ENCODE results near the gene RAB30.

RAB30 gene, protein sequence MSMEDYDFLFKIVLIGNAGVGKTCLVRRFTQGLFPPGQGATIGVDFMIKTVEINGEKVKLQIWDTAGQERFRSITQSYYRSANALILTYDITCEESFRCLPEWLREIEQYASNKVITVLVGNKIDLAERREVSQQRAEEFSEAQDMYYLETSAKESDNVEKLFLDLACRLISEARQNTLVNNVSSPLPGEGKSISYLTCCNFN

DNA sequence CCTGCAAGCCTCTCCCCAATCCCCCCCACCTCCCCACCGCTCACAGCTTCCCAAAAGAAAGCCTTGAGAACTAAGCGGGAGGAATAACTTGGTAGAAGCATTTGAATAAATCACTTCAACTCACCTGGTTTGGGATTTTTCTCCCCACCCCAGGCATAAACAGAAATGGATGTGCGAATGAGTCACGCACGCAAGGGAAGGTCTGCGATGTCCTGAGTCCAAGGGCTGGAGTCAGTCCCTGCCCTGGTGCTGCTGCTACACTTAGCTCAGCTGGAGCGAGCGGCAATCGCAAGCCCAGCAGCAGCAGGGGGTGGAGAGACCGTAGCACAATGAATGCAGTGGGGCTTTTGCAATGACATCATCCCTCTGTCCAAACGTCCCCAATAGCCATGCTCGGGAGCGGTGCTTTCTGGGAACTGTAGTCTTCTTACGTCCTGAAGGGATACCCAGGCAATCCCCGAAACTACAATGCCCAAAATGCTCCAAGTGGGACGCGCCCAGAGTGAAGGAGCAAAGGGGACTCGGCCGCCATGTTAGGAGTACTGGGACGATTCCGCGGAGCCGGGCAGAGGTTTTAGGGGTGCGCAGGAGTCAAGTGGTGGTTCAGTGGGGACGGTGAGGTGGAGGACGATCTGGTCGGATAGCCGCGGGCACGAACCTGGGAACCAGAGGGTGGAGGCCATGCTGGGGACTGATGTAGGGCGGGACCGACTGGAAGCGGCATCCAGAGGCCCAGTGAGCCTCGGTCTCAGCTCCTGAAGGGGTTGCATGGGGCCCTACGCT is at the start of gene RAB30:
TSS of gene RAB30 (minus strand) at position 331 of the 783 bp plus-strand sequence. CDS start 74,581 bp downstream, outside the sequence.
- Histone ChIP-seq H3K9me3 (ENCODE audit: low read length) (no peaks in the 10 kb centered on the region), H3K27ac (ENCODE audit: low read depth, low read length) (peak within 1 kb of the TSS; percentile 96), H3K9ac (ENCODE audit: low read length) (peak within 1 kb of the TSS; percentile 99), H3K4me3 (ENCODE audit: low read depth in 1 of 2, low read length in 2 of 2) (peak within 1 kb of the TSS; percentile 86 to 97), H3K4me1 (ENCODE audit: insufficient read depth, low read length) (peaks cover 32% of the 10 kb centered on the region), H3K27me3 (ENCODE audit: control insufficient read depth in 1 of 2, insufficient read depth in 2 of 2, low read length in 2 of 2) (no peaks in the 10 kb centered on the region), H3K36me3 (ENCODE audit: insufficient read depth, low read length) (peaks cover 6% of the 10 kb centered on the region)

DNA sequence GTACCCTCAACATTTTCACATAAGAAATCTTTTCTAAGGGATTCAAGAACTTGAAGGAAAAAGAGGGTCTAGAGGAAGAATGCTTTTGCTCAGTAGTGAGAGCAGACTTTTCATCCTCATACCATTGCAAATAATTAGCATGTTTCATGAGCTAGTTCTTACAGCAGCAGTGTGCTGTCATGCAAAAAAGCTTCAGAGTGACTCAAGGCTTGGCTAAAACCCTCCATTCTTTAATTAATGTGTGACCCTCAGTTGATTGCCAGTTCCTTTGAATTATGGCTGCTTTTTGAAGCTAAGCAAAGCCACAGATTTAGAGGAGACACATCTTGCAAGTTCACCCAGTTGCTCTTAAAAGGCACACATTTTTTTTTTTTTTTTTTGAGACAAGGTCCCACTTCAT is 48.6 kb upstream of the RAB30 start:
- Histone ChIP-seq H3K27me3 (ENCODE audit: control insufficient read depth in 1 of 2, insufficient read depth in 2 of 2, low read length in 2 of 2) (no peaks in the 10 kb centered on the region), H3K36me3 (ENCODE audit: insufficient read depth, low read length) (no peaks in the 10 kb centered on the region), H3K27ac (ENCODE audit: low read depth, low read length) (no peak overlapping the region), H3K4me3 (ENCODE audit: low read depth in 1 of 2, low read length in 2 of 2) (no peak overlapping the region), H3K4me1 (ENCODE audit: insufficient read depth, low read length) (peaks cover 27% of the 10 kb centered on the region), H3K9me3 (ENCODE audit: low read length) (no peaks in the 10 kb centered on the region), H3K9ac (ENCODE audit: low read length) (no peak overlapping the region)

DNA sequence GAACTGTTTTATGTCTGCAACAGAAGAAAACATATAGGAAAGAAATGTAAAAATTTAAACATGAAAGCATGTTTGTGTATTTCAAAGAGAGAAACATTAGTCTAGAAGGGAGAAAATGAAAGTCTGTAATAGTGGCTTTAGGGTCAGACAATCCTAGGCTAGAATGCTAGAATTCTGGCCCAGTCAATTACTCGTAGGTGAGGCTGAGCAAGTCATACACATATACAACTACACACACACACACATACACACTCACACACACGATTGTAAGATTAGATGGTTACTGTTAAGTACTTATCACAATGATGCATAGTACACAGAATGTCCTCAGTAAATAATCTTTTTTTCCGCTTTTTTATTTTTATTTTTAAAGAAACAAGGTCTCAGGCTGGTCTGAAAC is 47.5 kb upstream of the RAB30 start:
- H3K9me3 ChIP-seq (ENCODE audit: low read length): no peaks in the 10 kb centered on the region
- H3K27ac ChIP-seq (ENCODE audit: low read depth, low read length): no peak overlapping the region
- H3K9ac ChIP-seq (ENCODE audit: low read length): no peak overlapping the region
- H3K4me3 ChIP-seq (ENCODE audit: low read depth in 1 of 2, low read length in 2 of 2): no peak overlapping the region
- no peaks in the 10 kb centered on the region for H3K27me3 ChIP-seq (ENCODE audit: control insufficient read depth in 1 of 2, insufficient read depth in 2 of 2, low read length in 2 of 2)
- no peaks in the 10 kb centered on the region for H3K36me3 ChIP-seq (ENCODE audit: insufficient read depth, low read length)
- H3K4me1 ChIP-seq (ENCODE audit: insufficient read depth, low read length): peaks cover 28% of the 10 kb centered on the region

DNA sequence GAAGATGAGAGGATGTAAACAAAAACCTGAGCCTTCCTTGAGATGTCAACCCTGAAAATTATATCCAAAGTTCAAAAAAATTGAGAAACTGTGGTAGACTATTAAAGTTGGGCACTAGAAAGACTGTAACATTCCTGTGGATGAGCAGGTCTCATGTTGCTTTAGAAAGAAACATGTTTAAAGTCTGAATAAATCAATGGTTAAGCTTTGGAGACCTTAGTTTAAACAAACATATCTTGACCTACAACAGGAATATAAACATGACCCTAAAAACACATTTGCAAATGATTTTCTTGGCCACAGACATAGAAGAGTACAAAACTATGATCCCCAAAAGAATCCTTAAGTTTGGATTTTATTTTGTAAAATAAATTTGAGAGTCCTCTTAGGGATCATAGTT is 47.1 kb upstream of the RAB30 start:
- H3K4me1 ChIP-seq (ENCODE audit: insufficient read depth, low read length): peaks cover 28% of the 10 kb centered on the region
- H3K9me3 ChIP-seq (ENCODE audit: low read length): no peaks in the 10 kb centered on the region
- H3K36me3 ChIP-seq (ENCODE audit: insufficient read depth, low read length): no peaks in the 10 kb centered on the region
- no peak overlapping the region for H3K9ac ChIP-seq (ENCODE audit: low read length)
- no peak overlapping the region for H3K4me3 ChIP-seq (ENCODE audit: low read depth in 1 of 2, low read length in 2 of 2)
- no peak overlapping the region for H3K27ac ChIP-seq (ENCODE audit: low read depth, low read length)
- no peaks in the 10 kb centered on the region for H3K27me3 ChIP-seq (ENCODE audit: control insufficient read depth in 1 of 2, insufficient read depth in 2 of 2, low read length in 2 of 2)

DNA sequence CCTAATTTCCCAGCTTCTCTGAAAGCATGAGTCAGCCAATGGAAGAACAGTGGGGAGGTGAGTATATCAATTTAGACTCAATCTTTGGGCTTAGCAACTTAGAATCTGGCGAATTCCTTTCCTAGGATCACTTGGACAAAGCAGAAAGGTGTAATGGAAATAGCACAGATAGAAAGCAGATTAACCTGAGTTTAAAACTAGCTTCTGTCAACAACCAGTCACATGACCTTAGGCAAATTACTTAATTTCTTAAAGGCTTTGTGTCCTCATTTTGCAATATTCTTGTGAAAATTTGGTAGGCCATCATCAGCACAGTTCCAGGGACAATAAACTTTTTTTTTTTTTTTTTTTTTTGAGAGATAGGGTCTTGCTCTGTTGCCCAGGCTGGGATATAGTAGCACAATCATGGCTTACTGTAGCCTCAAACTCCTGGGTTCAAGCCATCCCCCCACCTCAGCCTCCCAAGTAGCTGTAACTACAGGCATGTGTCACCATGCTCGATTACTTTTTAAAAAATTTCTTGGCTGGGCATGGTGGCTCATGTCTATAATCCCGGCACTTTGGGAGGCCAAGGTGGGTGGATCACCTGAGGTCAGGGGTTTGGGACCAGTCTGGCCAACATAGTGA is 44.4 kb upstream of the RAB30 start:
- Histone ChIP-seq H3K9ac (ENCODE audit: low read length) (no peak overlapping the region), H3K9me3 (ENCODE audit: low read length) (no peaks in the 10 kb centered on the region), H3K27ac (ENCODE audit: low read depth, low read length) (no peak overlapping the region), H3K4me3 (ENCODE audit: low read depth in 1 of 2, low read length in 2 of 2) (peak overlapping the region in 1 of 2 donors; percentile 17), H3K36me3 (ENCODE audit: insufficient read depth, low read length) (no peaks in the 10 kb centered on the region), H3K4me1 (ENCODE audit: insufficient read depth, low read length) (peaks cover 28% of the 10 kb centered on the region), H3K27me3 (ENCODE audit: control insufficient read depth in 1 of 2, insufficient read depth in 2 of 2, low read length in 2 of 2) (no peaks in the 10 kb centered on the region)

DNA sequence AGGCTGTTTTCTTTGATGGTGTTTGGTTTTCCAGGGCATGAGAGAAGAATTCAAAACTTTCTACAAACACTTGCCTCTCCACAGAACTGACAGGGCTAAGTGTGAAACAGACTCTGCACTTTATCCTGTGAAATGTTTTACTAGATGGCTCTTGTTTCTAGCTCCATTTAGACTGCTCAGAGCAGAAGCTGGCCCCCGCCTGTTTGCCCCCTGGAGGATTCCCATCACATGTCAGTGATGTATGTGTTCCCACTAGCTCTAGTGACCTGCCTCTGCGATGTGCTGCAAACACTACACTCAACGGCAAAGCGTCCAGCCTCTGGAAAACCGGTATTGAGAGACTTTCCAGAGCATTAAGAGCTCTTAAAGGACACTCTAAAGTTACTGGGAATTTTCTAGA is 43.9 kb upstream of the RAB30 start:
- H3K36me3 ChIP-seq (ENCODE audit: insufficient read depth, low read length): no peaks in the 10 kb centered on the region
- peak overlapping the region in 1 of 2 donors; percentile 17 for H3K4me3 ChIP-seq (ENCODE audit: low read depth in 1 of 2, low read length in 2 of 2)
- H3K27me3 ChIP-seq (ENCODE audit: control insufficient read depth in 1 of 2, insufficient read depth in 2 of 2, low read length in 2 of 2): no peaks in the 10 kb centered on the region
- H3K27ac ChIP-seq (ENCODE audit: low read depth, low read length): no peak overlapping the region
- no peaks in the 10 kb centered on the region for H3K9me3 ChIP-seq (ENCODE audit: low read length)
- H3K4me1 ChIP-seq (ENCODE audit: insufficient read depth, low read length): peaks cover 28% of the 10 kb centered on the region
- H3K9ac ChIP-seq (ENCODE audit: low read length): peak overlapping the region; percentile 22

DNA sequence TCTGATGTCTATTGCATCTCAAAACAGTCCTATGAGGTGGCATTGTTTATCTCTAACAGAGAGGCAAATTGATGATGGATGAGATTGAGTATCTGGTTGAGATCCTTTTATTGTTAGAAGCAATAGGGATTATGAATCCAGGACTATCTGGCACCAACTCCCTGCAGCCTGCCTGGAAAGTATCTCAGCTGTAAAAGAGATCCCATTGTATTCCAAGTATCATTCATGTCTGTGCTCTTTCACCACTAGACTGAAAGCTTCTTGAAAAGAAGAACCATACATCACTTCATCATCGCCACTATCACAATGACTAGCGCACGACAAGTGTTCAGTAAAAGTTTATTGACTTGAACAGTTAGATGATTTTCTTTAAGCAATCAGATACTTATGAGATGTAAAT is 43.3 kb upstream of the RAB30 start:
- peak overlapping the region; percentile 22 for H3K9ac ChIP-seq (ENCODE audit: low read length)
- H3K4me3 ChIP-seq (ENCODE audit: low read depth in 1 of 2, low read length in 2 of 2): peak overlapping the region in 1 of 2 donors; percentile 17
- peaks cover 28% of the 10 kb centered on the region for H3K4me1 ChIP-seq (ENCODE audit: insufficient read depth, low read length)
- no peaks in the 10 kb centered on the region for H3K27me3 ChIP-seq (ENCODE audit: control insufficient read depth in 1 of 2, insufficient read depth in 2 of 2, low read length in 2 of 2)
- no peak overlapping the region for H3K27ac ChIP-seq (ENCODE audit: low read depth, low read length)
- no peaks in the 10 kb centered on the region for H3K36me3 ChIP-seq (ENCODE audit: insufficient read depth, low read length)
- H3K9me3 ChIP-seq (ENCODE audit: low read length): no peaks in the 10 kb centered on the region

DNA sequence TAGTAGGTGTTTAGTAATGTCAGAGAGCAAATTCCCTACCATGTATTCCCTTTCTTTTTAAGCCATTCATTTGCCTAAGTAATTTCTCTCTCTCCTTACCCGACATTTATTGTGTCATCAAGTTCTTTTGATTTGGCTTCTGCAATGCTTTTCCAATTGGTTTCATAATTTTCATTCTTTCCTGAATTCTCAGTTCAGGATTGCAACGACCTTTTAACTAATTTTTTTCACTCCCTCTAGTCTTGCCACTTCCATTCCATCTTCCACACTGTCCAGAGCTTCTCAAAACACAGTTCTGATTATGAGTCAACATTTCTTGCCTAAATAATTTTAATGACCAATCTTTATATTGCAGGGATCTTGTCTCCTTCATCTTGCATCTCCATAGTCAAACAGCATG is 41.2 kb upstream of the RAB30 start:
- no peaks in the 10 kb centered on the region for H3K9me3 ChIP-seq (ENCODE audit: low read length)

DNA sequence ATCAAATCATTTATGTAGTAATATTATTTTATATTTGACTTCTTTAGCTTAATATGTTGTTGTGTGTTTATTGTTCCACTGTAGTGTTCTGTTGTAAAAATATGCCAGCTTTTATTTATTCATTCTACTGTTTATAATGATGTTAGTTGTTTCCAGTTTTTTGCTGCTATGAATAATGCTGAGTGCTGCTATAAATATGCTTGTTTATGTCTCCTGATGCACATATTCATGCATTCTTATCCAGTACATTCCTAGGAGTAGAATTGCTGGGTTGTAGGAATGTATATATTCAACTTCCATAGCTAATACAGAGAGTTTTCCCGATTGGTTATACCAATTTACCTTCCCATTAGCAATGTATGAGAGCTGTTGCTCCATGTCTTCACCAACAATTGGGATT is 33.5 kb upstream of the RAB30 start:
- H3K4me1 ChIP-seq (ENCODE audit: insufficient read depth, low read length): no peaks in the 10 kb centered on the region
- H3K27me3 ChIP-seq (ENCODE audit: control insufficient read depth in 1 of 2, insufficient read depth in 2 of 2, low read length in 2 of 2): no peaks in the 10 kb centered on the region
- no peak overlapping the region for H3K27ac ChIP-seq (ENCODE audit: low read depth, low read length)
- no peak overlapping the region for H3K9ac ChIP-seq (ENCODE audit: low read length)
- H3K9me3 ChIP-seq (ENCODE audit: low read length): no peaks in the 10 kb centered on the region
- no peak overlapping the region for H3K4me3 ChIP-seq (ENCODE audit: low read depth in 1 of 2, low read length in 2 of 2)
- no peaks in the 10 kb centered on the region for H3K36me3 ChIP-seq (ENCODE audit: insufficient read depth, low read length)

More for the DNA sequence above, 41.2 kb upstream of the RAB30 start:
- no peaks in the 10 kb centered on the region for H3K27me3 ChIP-seq (ENCODE audit: control insufficient read depth in 1 of 2, insufficient read depth in 2 of 2, low read length in 2 of 2)
- no peak overlapping the region for H3K9ac ChIP-seq (ENCODE audit: low read length)
- H3K4me3 ChIP-seq (ENCODE audit: low read depth in 1 of 2, low read length in 2 of 2): no peak overlapping the region
- peaks cover 16% of the 10 kb centered on the region for H3K4me1 ChIP-seq (ENCODE audit: insufficient read depth, low read length)
- H3K36me3 ChIP-seq (ENCODE audit: insufficient read depth, low read length): no peaks in the 10 kb centered on the region
- no peak overlapping the region for H3K27ac ChIP-seq (ENCODE audit: low read depth, low read length)

DNA sequence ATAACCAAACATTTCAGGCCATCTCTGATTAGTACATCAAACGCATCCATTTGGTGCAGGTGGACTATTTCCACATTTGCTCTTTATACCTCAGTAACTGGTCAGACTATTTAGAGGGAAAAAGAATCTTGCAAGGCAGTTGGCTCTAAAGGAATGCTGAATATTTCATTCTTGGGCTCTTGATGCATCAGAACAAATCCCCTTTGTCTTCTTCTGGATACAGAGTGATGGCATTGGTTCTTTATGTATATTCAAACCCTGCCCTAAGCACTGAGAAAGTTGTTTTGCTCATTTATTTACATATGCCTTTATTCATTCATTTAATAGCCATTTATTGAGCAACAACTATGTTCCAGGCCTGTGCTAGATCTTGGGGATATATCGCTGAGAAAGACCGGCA is 31.1 kb upstream of the RAB30 start:
- Histone ChIP-seq H3K9ac (ENCODE audit: low read length) (no peak overlapping the region), H3K4me3 (ENCODE audit: low read depth in 1 of 2, low read length in 2 of 2) (no peak overlapping the region), H3K36me3 (ENCODE audit: insufficient read depth, low read length) (no peaks in the 10 kb centered on the region), H3K27ac (ENCODE audit: low read depth, low read length) (no peak overlapping the region), H3K27me3 (ENCODE audit: control insufficient read depth in 1 of 2, insufficient read depth in 2 of 2, low read length in 2 of 2) (no peaks in the 10 kb centered on the region), H3K9me3 (ENCODE audit: low read length) (no peaks in the 10 kb centered on the region), H3K4me1 (ENCODE audit: insufficient read depth, low read length) (no peaks in the 10 kb centered on the region)

DNA sequence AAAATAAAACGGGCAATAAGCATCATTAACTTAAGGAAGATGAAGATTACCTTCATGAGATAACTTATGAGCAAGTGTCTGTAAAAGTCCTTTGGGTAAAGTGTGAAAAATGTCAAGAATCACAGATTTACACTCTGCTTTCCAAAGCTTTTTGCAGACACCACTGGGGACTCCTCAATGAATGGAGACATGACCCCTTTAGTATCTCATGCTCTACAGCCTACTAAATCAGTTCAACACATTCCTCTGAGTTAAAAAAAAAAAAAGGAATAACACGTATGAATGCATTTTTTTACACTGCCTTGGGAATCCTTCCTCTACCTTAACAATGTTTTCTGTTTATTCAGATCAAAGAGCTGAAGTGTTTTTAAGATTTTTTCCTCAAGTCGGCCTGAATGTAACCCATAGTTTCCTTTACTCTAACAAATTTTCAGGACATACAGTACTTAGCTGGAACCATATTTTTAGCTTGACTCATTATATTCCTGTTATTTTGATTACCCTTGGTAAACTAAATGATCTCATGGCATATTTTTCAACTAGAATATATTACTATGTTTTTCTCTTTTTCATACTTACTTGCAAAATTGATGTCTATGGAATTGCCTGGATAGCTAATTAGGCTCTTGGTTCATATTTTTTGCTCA is 25.9 kb upstream of the RAB30 start:
- peaks cover 15% of the 10 kb centered on the region for H3K4me1 ChIP-seq (ENCODE audit: insufficient read depth, low read length)
- H3K36me3 ChIP-seq (ENCODE audit: insufficient read depth, low read length): no peaks in the 10 kb centered on the region
- H3K4me3 ChIP-seq (ENCODE audit: low read depth in 1 of 2, low read length in 2 of 2): no peak overlapping the region
- no peaks in the 10 kb centered on the region for H3K27me3 ChIP-seq (ENCODE audit: control insufficient read depth in 1 of 2, insufficient read depth in 2 of 2, low read length in 2 of 2)
- H3K27ac ChIP-seq (ENCODE audit: low read depth, low read length): no peak overlapping the region
- H3K9ac ChIP-seq (ENCODE audit: low read length): no peak overlapping the region
- H3K9me3 ChIP-seq (ENCODE audit: low read length): no peaks in the 10 kb centered on the region
